ENCODE measurements around the gene TPP2. TPM values are rescaled to one million over a fixed set of nuclear protein-coding genes. Genes with fewer than 3 reads are reported as not detected.

TPP2 gene
- total RNA-seq, 4 donors from 2014 or later = 38.2 to 78.2 (median 68.1) TPM

GRCh38 chr13:102606537-102607309, 9.9 kb downstream of the TPP2 start:
- peaks cover 0 to 23% of the 10 kb centered on the region in 2 donors for H3K36me3 ChIP-seq
- no peak for DNase-seq
- no peaks in the 10 kb centered on the region for H3K27me3 ChIP-seq
- peaks cover 18 to 19% of the 10 kb centered on the region in 2 donors for H3K4me1 ChIP-seq
- intact Hi-C loops (cut with DNase I; ENCODE audit: low total_unique reads) (no loop called here), in situ Hi-C loops (cut with MboI; ENCODE audit: low sequenced_read_pairs in 4 of 4) (no loop called here)
- ATAC-seq = no peak
- H3K27ac ChIP-seq = peak overlapping the region in 1 of 4 donors; percentile 13
- TF ChIP-seq CTCF (IDR thresholded peaks at IDR 0.05 in 4 of 5, conservative IDR thresholded peaks at IDR 0.05 in 1 of 5) (no peak), POLR2A (IDR thresholded peaks at IDR 0.05) (no peak)
- H3K4me3 ChIP-seq = no peak overlapping the region
- no peaks in the 10 kb centered on the region for H3K9me3 ChIP-seq

- intact Hi-C loops (cut with DNase I; ENCODE audit: low total_unique reads) (no loop called here), in situ Hi-C loops (cut with MboI; ENCODE audit: low sequenced_read_pairs in 4 of 4) (no loop called here)
- H3K27me3 ChIP-seq = no peaks in the 10 kb centered on the region
- no peak overlapping the region for H3K27ac ChIP-seq
- peaks cover 0 to 23% of the 10 kb centered on the region in 2 donors for H3K36me3 ChIP-seq
- H3K4me1 ChIP-seq = peaks cover 10 to 14% of the 10 kb centered on the region in 2 donors
- H3K9me3 ChIP-seq = no peaks in the 10 kb centered on the region
- ATAC-seq = no peak
- H3K4me3 ChIP-seq = no peak overlapping the region
- TF ChIP-seq POLR2A (IDR thresholded peaks at IDR 0.05) (no peak), CTCF (IDR thresholded peaks at IDR 0.05 in 4 of 5, conservative IDR thresholded peaks at IDR 0.05 in 1 of 5) (no peak)
- DNase-seq = no peak
Measured at GRCh38 chr13:102608974-102609373, 12.2 kb downstream of the TPP2 start.

GRCh38 chr13:102609696-102610095, 12.9 kb downstream of the TPP2 start:
- ATAC-seq (no peak), DNase-seq (no peak)
- intact Hi-C loops (cut with DNase I; ENCODE audit: low total_unique reads) (no loop called here), in situ Hi-C loops (cut with MboI; ENCODE audit: low sequenced_read_pairs in 4 of 4) (no loop called here)
- H3K9me3 ChIP-seq = no peaks in the 10 kb centered on the region
- H3K4me1 ChIP-seq = peaks cover 10 to 14% of the 10 kb centered on the region in 2 donors
- no peak overlapping the region for H3K27ac ChIP-seq
- TF ChIP-seq CTCF (IDR thresholded peaks at IDR 0.05 in 4 of 5, conservative IDR thresholded peaks at IDR 0.05 in 1 of 5) = no peak
- TF ChIP-seq POLR2A (IDR thresholded peaks at IDR 0.05) = no peak
- H3K36me3 ChIP-seq = peaks cover 0 to 23% of the 10 kb centered on the region in 2 donors
- no peak overlapping the region for H3K4me3 ChIP-seq
- H3K27me3 ChIP-seq = no peaks in the 10 kb centered on the region

- in situ Hi-C loops (cut with MboI; ENCODE audit: low sequenced_read_pairs in 4 of 4) (no loop called here), intact Hi-C loops (cut with DNase I; ENCODE audit: low total_unique reads) (no loop called here)
- H3K27ac ChIP-seq = no peak overlapping the region
- TF ChIP-seq CTCF (IDR thresholded peaks at IDR 0.05 in 4 of 5, conservative IDR thresholded peaks at IDR 0.05 in 1 of 5) (no peak), POLR2A (IDR thresholded peaks at IDR 0.05) (no peak)
- H3K9me3 ChIP-seq = no peaks in the 10 kb centered on the region
- H3K4me3 ChIP-seq = no peak overlapping the region
- peaks cover 10 to 14% of the 10 kb centered on the region in 2 donors for H3K4me1 ChIP-seq
- no peaks in the 10 kb centered on the region for H3K27me3 ChIP-seq
- ATAC-seq (no peak), DNase-seq (no peak)
- H3K36me3 ChIP-seq = peaks cover 0 to 16% of the 10 kb centered on the region in 2 donors
Measured at GRCh38 chr13:102610296-102610895, 13.6 kb downstream of the TPP2 start.
